SK-N-SH treated with all-trans-retinoic acid at 6 μM for 48 hours (cell line): Measurements from ENCODE around the gene DDHD1.

Experiments
- ARNTL ChIP-seq: fragments of 450-650 bp; formaldehyde crosslinking; IDR thresholded peaks from 2 replicates; pipeline ENCODE4 v1.5.0; 2020; ENCODE audit warnings: low read depth, mild to moderate bottlenecking, moderate library complexity, borderline replicate concordance
- BACH2 ChIP-seq: fragments of 250-450 bp; sonication (Bioruptor Pico); IDR thresholded peaks from 2 replicates; pipeline ENCODE4 v1.9.0; 2021; ENCODE audit warnings: mild to moderate bottlenecking, borderline replicate concordance
- CSDC2 ChIP-seq: fragments of 250-450 bp; sonication (Bioruptor Pico); IDR thresholded peaks from 2 replicates; pipeline ENCODE4 v1.5.0; 2020; ENCODE audit warnings: mild to moderate bottlenecking, moderate library complexity
- ESRRG ChIP-seq: fragments of 250-450 bp; sonication (Bioruptor Pico); IDR thresholded peaks from 2 replicates; pipeline ENCODE4 v1.6.1; 2021; ENCODE audit warnings: mild to moderate bottlenecking
- GLIS3 ChIP-seq: fragments of 250-450 bp; sonication (Bioruptor Pico); IDR thresholded peaks from 2 replicates; pipeline ENCODE4 v1.5.0; 2020; ENCODE audit warnings: mild to moderate bottlenecking, moderate library complexity
- ISL1 ChIP-seq: fragments of 250-450 bp; sonication (Bioruptor Pico); IDR thresholded peaks from 2 replicates; pipeline ENCODE4 v2.1.2; 2022; ENCODE audit warnings: mild to moderate bottlenecking, moderate library complexity
- OSR1 ChIP-seq: fragments of 250-450 bp; sonication (Bioruptor Pico); IDR thresholded peaks from 2 replicates; pipeline ENCODE4 v1.8.0; 2022; ENCODE audit warnings: moderate library complexity, mild to moderate bottlenecking, inconsistent platforms
- TOX ChIP-seq: fragments of 250-450 bp; sonication (Bioruptor Pico); IDR thresholded peaks from 2 replicates; pipeline ENCODE4 v1.8.0; 2021; ENCODE audit warnings: mild to moderate bottlenecking, moderate library complexity, borderline replicate concordance
- ZC3H10 ChIP-seq: fragments of 250-450 bp; sonication (Bioruptor Pico); IDR thresholded peaks from 2 replicates; pipeline ENCODE4 v1.5.1; 2021; ENCODE audit warnings: mild to moderate bottlenecking, moderate library complexity
- ZFP30 ChIP-seq: fragments of 450-650 bp; formaldehyde crosslinking; IDR thresholded peaks from 2 replicates; pipeline ENCODE4 v1.5.0; 2022; ENCODE audit warnings: mild to moderate bottlenecking, moderate library complexity
- ZNF8 ChIP-seq: fragments of 450-650 bp; formaldehyde crosslinking; IDR thresholded peaks from 2 replicates; pipeline ENCODE4 v1.5.0; 2020; ENCODE audit warnings: mild to moderate bottlenecking, moderate library complexity
- TF ChIP-seq, protein P1 (sequence below): fragments of 250-450 bp; sonication (Bioruptor Pico); IDR thresholded peaks from 2 replicates; pipeline ENCODE4 v1.8.0; 2020; ENCODE audit warnings: mild to moderate bottlenecking, moderate library complexity, borderline replicate concordance
- TF ChIP-seq, protein P2 (sequence below): fragments of 250-450 bp; sonication (Bioruptor Pico); IDR thresholded peaks from 2 replicates; pipeline ENCODE4 v1.5.1; 2020; ENCODE audit warnings: low read depth, mild to moderate bottlenecking, moderate library complexity
- TF ChIP-seq, protein P3 (sequence below): fragments of 250-450 bp; sonication (Bioruptor Pico); IDR thresholded peaks from 2 replicates; pipeline ENCODE4 v1.8.0; 2021; ENCODE audit warnings: low read depth, mild to moderate bottlenecking, moderate library complexity, borderline replicate concordance

DNA sequence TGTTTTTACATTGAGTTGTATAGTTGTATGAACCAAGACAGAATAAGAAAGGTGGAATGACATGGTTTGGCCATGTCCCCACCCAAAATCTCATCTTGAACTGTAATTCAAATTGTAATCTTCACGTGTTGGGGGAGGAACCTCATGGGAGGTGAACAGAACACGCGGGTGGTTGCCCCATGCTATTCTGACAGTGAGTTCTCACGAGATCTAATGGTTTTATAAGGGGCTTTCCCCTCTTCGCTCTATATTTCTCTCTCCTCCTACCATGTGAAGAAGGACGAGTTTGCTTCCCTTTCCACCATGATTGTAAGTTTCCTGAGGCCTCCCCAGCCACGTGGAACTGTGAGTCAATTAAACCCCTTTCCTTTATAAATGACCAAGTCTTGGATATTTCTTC is 25.3 kb downstream of the DDHD1 start:
- TF ChIP-seq, protein P1, sequence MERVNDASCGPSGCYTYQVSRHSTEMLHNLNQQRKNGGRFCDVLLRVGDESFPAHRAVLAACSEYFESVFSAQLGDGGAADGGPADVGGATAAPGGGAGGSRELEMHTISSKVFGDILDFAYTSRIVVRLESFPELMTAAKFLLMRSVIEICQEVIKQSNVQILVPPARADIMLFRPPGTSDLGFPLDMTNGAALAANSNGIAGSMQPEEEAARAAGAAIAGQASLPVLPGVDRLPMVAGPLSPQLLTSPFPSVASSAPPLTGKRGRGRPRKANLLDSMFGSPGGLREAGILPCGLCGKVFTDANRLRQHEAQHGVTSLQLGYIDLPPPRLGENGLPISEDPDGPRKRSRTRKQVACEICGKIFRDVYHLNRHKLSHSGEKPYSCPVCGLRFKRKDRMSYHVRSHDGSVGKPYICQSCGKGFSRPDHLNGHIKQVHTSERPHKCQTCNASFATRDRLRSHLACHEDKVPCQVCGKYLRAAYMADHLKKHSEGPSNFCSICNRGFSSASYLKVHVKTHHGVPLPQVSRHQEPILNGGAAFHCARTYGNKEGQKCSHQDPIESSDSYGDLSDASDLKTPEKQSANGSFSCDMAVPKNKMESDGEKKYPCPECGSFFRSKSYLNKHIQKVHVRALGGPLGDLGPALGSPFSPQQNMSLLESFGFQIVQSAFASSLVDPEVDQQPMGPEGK, result no peak
- TF ChIP-seq, protein P2, sequence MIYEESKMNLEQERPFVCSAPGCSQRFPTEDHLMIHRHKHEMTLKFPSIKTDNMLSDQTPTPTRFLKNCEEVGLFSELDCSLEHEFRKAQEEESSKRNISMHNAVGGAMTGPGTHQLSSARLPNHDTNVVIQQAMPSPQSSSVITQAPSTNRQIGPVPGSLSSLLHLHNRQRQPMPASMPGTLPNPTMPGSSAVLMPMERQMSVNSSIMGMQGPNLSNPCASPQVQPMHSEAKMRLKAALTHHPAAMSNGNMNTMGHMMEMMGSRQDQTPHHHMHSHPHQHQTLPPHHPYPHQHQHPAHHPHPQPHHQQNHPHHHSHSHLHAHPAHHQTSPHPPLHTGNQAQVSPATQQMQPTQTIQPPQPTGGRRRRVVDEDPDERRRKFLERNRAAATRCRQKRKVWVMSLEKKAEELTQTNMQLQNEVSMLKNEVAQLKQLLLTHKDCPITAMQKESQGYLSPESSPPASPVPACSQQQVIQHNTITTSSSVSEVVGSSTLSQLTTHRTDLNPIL (CRISPR knock-in tag), result no peak
- TF ChIP-seq OSR1 (CRISPR knock-in tag) (no peak), ESRRG (CRISPR knock-in tag) (no peak), TOX (no peak), ZNF8 (CRISPR knock-in tag) (no peak), GLIS3 (no peak), ISL1 (CRISPR knock-in tag) (no peak), ARNTL (CRISPR knock-in tag) (no peak), BACH2 (CRISPR knock-in tag) (no peak), CSDC2 (CRISPR knock-in tag) (no peak), ZC3H10 (CRISPR knock-in tag) (no peak), ZFP30 (CRISPR knock-in tag) (no peak)
- TF ChIP-seq, protein P3, sequence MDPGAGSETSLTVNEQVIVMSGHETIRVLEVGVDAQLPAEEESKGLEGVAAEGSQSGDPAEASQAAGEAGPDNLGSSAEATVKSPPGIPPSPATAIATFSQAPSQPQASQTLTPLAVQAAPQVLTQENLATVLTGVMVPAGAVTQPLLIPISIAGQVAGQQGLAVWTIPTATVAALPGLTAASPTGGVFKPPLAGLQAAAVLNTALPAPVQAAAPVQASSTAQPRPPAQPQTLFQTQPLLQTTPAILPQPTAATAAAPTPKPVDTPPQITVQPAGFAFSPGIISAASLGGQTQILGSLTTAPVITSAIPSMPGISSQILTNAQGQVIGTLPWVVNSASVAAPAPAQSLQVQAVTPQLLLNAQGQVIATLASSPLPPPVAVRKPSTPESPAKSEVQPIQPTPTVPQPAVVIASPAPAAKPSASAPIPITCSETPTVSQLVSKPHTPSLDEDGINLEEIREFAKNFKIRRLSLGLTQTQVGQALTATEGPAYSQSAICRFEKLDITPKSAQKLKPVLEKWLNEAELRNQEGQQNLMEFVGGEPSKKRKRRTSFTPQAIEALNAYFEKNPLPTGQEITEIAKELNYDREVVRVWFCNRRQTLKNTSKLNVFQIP (CRISPR knock-in tag), result no peak
